Upper lobe of right lung (tissue), 1 donor: ENCODE measurements around the gene CRIP3. TPM values are rescaled to one million over a fixed set of nuclear protein-coding genes. Genes with fewer than 3 reads are reported as not detected.

Source experiments
- ATAC-seq: fragments of 200-7000 bp; cut with Tn5 transposase; one replicate; pipeline ENCODE4 v1.9.1; 2020; ENCODE audit warnings: mild to moderate bottlenecking, moderate library complexity
- DNase-seq: peaks from one replicate; pipeline ENCODE4 v3.0.0-alpha.2; 2020
- H3K27ac ChIP-seq: fragments of 200-600 bp; one replicate; pipeline ENCODE4 v1.8.0; 2022
- H3K27me3 ChIP-seq: fragments of 200-600 bp; one replicate; pipeline ENCODE4 v1.8.0; 2022; ENCODE audit warnings: mild to moderate bottlenecking
- H3K36me3 ChIP-seq: fragments of 200-600 bp; one replicate; pipeline ENCODE4 v1.8.0; 2022
- H3K4me1 ChIP-seq: fragments of 200-600 bp; one replicate; pipeline ENCODE4 v1.8.0; 2022
- H3K4me3 ChIP-seq: fragments of 200-600 bp; one replicate; pipeline ENCODE4 v1.8.0; 2022; ENCODE audit warnings: mild to moderate bottlenecking
- H3K9me3 ChIP-seq: fragments of 200-600 bp; one replicate; pipeline ENCODE4 v1.8.0; 2022
- intact Hi-C: fragments of 100-400 bp; cut with DNase I; formaldehyde crosslinking; loops from one replicate; pipeline ENCODE4 v1.11.0; 2022
- total RNA-seq: library from RNA; stranded (reverse); fragmentation: NEBNext Ultra II Directional; extraction: Animal tissue kit (Norgen Biotek cat#: 25700); gene quantifications from one replicate; pipeline ENCODE4 v1.2.1, GENCODE V29; 2021
- TF ChIP-seq, protein P1 (sequence below): fragments of 200-600 bp; IDR thresholded peaks from one replicate; pipeline ENCODE4 v1.8.0; 2022; ENCODE audit warnings: antibody characterized with exemption
- donor health status: DM: no; HTN: yes; CAD: no; lungs with severe emphysema.

The CRIP3 gene
- total RNA-seq, 1 donor from 2014 or later = 0.90 TPM

DNA sequence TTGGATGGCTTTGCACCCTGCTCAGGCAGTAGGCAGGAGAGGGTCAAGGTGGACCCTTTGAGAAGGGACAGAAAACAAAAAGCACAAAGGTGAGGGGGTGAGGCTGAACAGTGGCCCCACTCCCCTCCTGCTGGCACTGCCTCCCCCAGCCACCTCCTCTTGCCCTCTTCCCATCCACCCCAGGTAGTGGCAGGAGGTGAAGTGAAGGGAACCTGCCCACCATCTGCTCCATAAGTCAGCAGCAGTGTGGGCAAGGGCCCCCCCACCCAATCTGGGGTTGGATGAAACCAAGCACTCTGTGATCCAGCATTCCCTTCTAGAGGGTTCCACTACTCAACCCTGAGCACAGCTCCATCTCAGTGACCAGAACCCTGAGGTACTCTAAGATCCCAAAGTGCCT, 36.7 kb downstream of the CRIP3 start:
- ATAC-seq = no peak
- intact Hi-C loops = no loop called here
- H3K4me1 ChIP-seq = peaks cover 6% of the 10 kb centered on the region

DNA sequence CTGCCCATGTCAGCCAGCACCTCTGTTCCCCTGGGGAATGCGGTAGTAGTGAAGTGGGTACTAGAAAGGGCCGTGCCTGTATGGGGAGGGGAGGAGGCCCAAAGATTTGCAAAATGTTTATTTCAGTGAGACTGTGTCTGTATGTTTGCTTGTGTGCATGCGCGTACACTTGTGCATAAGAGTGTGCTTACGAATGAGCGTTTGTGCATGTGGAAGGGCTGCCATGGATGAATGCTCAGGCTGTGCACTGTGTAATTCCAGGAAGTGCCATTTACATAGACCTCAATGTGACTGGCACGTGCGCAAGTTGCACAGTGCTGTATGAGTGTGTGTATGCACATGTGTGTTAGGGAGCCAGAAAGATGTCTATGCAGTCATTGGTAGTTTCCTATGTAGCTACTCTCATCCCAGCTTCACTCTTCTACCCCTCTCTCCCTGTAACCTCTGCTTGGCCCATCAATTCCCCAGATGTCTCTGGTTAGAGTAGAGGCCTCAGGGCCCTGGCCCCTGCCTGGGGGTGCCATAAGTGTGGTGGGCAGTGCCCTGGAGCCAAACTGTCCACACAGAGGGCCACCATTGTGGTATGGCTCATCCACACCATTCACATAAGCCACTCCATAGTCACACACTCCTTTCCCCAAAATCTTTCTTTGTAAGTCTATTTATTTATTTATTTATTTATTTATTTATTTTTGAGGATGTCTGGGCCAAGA, 37.4 kb downstream of the CRIP3 start:
- no peak overlapping the region for H3K4me3 ChIP-seq
- no peaks in the 10 kb centered on the region for H3K36me3 ChIP-seq
- DNase-seq (no peak), ATAC-seq (peak; percentile 42)
- TF ChIP-seq, protein P1, sequence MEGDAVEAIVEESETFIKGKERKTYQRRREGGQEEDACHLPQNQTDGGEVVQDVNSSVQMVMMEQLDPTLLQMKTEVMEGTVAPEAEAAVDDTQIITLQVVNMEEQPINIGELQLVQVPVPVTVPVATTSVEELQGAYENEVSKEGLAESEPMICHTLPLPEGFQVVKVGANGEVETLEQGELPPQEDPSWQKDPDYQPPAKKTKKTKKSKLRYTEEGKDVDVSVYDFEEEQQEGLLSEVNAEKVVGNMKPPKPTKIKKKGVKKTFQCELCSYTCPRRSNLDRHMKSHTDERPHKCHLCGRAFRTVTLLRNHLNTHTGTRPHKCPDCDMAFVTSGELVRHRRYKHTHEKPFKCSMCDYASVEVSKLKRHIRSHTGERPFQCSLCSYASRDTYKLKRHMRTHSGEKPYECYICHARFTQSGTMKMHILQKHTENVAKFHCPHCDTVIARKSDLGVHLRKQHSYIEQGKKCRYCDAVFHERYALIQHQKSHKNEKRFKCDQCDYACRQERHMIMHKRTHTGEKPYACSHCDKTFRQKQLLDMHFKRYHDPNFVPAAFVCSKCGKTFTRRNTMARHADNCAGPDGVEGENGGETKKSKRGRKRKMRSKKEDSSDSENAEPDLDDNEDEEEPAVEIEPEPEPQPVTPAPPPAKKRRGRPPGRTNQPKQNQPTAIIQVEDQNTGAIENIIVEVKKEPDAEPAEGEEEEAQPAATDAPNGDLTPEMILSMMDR = no peak
- H3K27me3 ChIP-seq = peaks cover 24% of the 10 kb centered on the region
- H3K27ac ChIP-seq = no peak overlapping the region
- peaks cover 6% of the 10 kb centered on the region for H3K4me1 ChIP-seq
- intact Hi-C loops = no loop called here
- H3K9me3 ChIP-seq = no peaks in the 10 kb centered on the region

More for the DNA sequence above, 36.7 kb downstream of the CRIP3 start:
- H3K27me3 ChIP-seq = peaks cover 31% of the 10 kb centered on the region
- H3K36me3 ChIP-seq = no peaks in the 10 kb centered on the region
- no peak overlapping the region for H3K27ac ChIP-seq
- no peak for DNase-seq
- H3K4me3 ChIP-seq = no peak overlapping the region
- TF ChIP-seq, protein P1 = no peak
- no peaks in the 10 kb centered on the region for H3K9me3 ChIP-seq

DNA sequence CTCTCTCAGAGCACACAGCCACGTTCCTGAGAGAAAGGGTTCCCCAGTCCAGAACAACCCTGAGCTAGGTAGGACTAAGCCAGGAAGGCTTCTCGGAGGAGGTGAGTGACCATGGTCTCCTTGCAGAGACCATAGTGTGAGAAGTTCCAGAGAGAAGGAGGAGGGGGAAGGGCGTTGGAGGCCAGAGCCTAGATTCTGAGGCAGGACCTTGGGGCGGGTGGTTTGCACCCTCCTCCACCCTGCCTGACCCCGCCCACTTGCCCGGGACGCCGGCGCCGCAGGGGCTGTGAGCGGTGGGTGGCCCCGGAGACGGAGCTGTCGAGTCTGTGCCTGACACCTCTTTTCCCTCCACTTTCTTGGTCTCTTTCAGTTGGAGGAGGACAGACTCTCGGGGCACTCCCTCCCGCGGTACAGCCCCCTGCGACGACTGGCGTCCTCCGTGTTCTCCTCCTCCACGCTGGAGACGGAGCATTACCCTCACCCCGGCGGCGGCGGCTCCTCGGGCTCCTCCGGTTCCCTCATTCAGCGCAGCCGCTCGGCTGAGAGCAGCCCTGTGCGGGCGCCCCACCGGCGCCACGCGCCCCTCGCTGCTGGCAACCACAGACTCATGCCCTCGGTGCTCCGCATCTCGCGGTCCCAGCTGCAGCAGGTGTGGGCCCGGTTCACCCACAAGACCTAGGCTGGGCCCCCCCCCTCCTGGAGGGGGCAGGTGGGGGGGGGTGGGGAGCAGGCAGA, 39.2 kb downstream of the CRIP3 start:
- H3K9me3 ChIP-seq = no peaks in the 10 kb centered on the region
- peak overlapping the region; percentile 41 for H3K4me3 ChIP-seq
- peaks cover 6% of the 10 kb centered on the region for H3K4me1 ChIP-seq
- TF ChIP-seq, protein P1 = no peak
- H3K27me3 ChIP-seq = peaks cover 8% of the 10 kb centered on the region
- peak; percentile 56 for ATAC-seq
- intact Hi-C loops = no loop called here
- no peaks in the 10 kb centered on the region for H3K36me3 ChIP-seq
- peak; percentile 68 for DNase-seq
- no peak overlapping the region for H3K27ac ChIP-seq

DNA sequence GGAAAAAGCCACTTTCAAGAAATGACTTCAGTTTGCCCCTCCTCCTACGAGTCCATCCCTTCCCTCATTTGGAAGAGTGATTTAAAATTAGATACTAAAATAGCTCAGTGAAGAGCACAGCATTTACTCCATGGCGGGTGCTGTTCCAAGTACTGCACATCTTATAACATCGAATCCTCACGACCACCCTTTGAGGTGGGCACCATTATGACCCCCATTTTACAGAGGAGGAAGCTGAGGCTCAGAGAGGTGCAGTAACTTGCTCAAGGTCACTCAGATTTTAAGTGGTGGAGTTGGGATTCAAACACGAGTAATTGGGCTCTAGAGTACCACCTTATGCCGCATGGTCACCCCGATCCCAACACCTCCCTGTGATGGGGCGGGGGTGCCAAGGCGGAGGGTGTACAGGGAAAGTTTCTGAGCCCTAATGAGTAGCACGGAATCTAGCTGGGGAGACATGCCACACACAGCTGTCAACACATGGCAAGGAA, 39.8 kb downstream of the CRIP3 start:
- Histone ChIP-seq H3K4me1 (peaks cover 6% of the 10 kb centered on the region), H3K4me3 (peak overlapping the region; percentile 41), H3K27ac (no peak overlapping the region), H3K9me3 (no peaks in the 10 kb centered on the region), H3K27me3 (peaks cover 8% of the 10 kb centered on the region), H3K36me3 (no peaks in the 10 kb centered on the region)
- intact Hi-C loops = no loop called here
- ATAC-seq (no peak), DNase-seq (no peak)
- TF ChIP-seq, protein P1 = no peak

DNA sequence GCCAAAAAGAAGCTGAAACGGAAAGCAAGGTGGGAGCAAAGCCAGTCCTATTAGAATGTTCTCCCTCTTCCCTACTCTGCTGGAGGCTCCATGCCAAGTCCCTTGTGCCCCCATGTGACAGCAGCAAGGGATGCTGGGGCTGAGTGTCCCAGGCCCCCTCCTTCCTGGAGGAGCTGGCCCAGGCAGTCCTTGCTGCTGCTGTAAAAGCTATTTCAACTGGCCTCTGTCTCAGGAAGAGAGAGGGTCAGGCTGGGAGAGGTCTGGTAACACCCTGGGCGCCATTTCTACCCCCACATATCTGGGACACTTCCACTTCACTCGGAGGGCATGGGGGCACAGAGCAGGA, 40.3 kb downstream of the CRIP3 start:
- peaks cover 8% of the 10 kb centered on the region for H3K27me3 ChIP-seq
- H3K9me3 ChIP-seq = no peaks in the 10 kb centered on the region
- TF ChIP-seq, protein P1 = no peak
- no peak for ATAC-seq
- intact Hi-C loops = no loop called here
- no peak overlapping the region for H3K4me3 ChIP-seq
- H3K4me1 ChIP-seq = peaks cover 6% of the 10 kb centered on the region
- no peaks in the 10 kb centered on the region for H3K36me3 ChIP-seq
- no peak for DNase-seq
- H3K27ac ChIP-seq = no peak overlapping the region
